Tibial nerve (tissue), 3 donors: ENCODE data around the gene ACOXL.

Source experiments
- POLR2A ChIP-seq, 2 donors: fragments of 450-650 bp; IDR thresholded peaks; one replicate each; pipeline ENCODE4 v1.6.1; 2017; ENCODE audit warnings: antibody characterized with exemption in 2 of 2, mild to moderate bottlenecking in 2 of 2, moderate library complexity in 2 of 2
- TF ChIP-seq, protein P1 (sequence below), 5 experiments: fragments of 200-600 bp in 3 of 5; fragments of 450-650 bp in 2 of 5; sonication (generic) in 3 of 5; IDR thresholded peaks; one replicate each; pipeline ENCODE4 v1.5.1; 2016 to 2019; ENCODE audit warnings: antibody characterized with exemption in 5 of 5, mild to moderate bottlenecking in 3 of 5, moderate library complexity in 2 of 5

DNA sequence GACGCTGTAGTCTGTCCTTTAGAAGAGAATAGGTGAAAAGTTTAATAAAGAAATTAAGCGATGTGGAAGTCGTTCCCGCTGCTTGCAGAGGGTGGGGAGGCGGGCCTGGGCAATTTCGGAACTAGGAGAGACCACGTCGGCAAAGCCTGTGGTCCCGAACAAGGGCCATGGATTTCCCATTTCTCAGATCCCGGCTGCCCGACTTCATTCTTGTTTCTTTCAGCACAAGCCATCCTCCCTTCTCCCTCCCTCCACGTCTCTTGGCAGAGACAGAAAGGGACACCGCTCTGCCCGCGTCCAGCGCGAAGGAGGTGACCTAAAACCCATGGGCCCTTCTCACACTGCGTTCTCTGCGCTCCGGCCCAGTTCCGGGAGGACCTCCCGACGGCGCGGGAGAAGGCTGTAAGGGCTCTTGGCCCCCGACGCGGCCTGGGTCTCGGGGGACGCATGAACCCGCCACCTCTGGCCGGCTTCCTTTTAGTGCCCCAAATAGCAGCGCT lies 386.2 kb downstream of the ACOXL start:
- TF ChIP-seq, protein P1, sequence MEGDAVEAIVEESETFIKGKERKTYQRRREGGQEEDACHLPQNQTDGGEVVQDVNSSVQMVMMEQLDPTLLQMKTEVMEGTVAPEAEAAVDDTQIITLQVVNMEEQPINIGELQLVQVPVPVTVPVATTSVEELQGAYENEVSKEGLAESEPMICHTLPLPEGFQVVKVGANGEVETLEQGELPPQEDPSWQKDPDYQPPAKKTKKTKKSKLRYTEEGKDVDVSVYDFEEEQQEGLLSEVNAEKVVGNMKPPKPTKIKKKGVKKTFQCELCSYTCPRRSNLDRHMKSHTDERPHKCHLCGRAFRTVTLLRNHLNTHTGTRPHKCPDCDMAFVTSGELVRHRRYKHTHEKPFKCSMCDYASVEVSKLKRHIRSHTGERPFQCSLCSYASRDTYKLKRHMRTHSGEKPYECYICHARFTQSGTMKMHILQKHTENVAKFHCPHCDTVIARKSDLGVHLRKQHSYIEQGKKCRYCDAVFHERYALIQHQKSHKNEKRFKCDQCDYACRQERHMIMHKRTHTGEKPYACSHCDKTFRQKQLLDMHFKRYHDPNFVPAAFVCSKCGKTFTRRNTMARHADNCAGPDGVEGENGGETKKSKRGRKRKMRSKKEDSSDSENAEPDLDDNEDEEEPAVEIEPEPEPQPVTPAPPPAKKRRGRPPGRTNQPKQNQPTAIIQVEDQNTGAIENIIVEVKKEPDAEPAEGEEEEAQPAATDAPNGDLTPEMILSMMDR (IDR thresholded peaks at IDR 0.05) = no peak
- no peak for TF ChIP-seq POLR2A (IDR thresholded peaks at IDR 0.05)
